Measurements from ENCODE around the gene NEB.

The NEB gene

DNA sequence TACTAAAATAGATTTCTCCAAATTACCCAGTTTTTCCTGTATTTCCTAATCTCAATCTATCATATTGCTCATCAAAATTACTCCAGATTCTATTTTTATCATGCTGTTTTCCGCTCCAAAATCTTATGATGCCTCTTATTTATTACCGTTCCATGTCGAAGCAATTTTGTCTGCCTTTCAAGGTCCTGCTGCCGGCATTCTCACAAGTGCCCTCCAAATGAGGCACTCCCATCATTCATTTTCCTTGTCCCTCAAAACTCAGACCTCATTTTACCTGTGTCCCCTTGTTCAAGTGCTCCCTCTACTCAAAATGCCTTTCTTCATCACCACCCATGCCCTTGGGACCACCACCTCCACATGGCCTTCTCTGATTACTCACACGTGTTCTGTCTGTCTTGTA, 13.1 kb downstream of the NEB start:
- H3K36me3 ChIP-seq, result no peaks in the 10 kb centered on the region
- H3K27me3 ChIP-seq, result no peaks in the 10 kb centered on the region
- TF ChIP-seq, protein P1, sequence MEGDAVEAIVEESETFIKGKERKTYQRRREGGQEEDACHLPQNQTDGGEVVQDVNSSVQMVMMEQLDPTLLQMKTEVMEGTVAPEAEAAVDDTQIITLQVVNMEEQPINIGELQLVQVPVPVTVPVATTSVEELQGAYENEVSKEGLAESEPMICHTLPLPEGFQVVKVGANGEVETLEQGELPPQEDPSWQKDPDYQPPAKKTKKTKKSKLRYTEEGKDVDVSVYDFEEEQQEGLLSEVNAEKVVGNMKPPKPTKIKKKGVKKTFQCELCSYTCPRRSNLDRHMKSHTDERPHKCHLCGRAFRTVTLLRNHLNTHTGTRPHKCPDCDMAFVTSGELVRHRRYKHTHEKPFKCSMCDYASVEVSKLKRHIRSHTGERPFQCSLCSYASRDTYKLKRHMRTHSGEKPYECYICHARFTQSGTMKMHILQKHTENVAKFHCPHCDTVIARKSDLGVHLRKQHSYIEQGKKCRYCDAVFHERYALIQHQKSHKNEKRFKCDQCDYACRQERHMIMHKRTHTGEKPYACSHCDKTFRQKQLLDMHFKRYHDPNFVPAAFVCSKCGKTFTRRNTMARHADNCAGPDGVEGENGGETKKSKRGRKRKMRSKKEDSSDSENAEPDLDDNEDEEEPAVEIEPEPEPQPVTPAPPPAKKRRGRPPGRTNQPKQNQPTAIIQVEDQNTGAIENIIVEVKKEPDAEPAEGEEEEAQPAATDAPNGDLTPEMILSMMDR (IDR thresholded peaks at IDR 0.05), result no peak
- H3K4me3 ChIP-seq (ENCODE audit: low read depth in 1 of 2, low read length in 1 of 2), result no peak overlapping the region
- H3K9me3 ChIP-seq, result no peaks in the 10 kb centered on the region
- H3K4me1 ChIP-seq (ENCODE audit: control insufficient read depth in 1 of 2, insufficient read depth in 1 of 2, low read depth in 1 of 2, low read length in 1 of 2), result no peaks in the 10 kb centered on the region
- no peak overlapping the region for H3K27ac ChIP-seq

DNA sequence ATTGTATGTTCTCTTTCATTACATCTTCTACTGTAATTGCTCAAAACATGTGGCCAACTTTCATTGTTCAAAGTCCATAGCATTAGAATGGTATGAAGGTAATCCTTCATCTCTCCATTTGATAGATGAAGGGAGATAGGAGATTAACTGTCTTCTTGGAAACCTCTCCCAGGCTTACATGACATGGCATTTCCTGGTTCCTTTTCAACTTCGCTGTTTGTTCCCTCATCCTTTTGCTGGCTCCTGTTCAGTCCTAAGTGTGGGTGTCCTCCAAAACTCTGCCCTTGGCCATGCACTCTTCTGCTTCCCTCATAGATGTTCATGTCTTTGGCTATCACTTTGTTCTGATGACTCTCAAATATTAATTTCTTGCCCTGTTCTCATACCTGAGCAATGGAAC, 13.8 kb downstream of the NEB start:
- no peaks in the 10 kb centered on the region for H3K27me3 ChIP-seq
- H3K9me3 ChIP-seq, result no peaks in the 10 kb centered on the region
- H3K4me3 ChIP-seq (ENCODE audit: low read depth in 1 of 2, low read length in 1 of 2), result no peak overlapping the region
- no peak overlapping the region for H3K27ac ChIP-seq
- TF ChIP-seq, protein P1 (IDR thresholded peaks at IDR 0.05), result no peak
- no peaks in the 10 kb centered on the region for H3K4me1 ChIP-seq (ENCODE audit: control insufficient read depth in 1 of 2, insufficient read depth in 1 of 2, low read depth in 1 of 2, low read length in 1 of 2)
- no peaks in the 10 kb centered on the region for H3K36me3 ChIP-seq

DNA sequence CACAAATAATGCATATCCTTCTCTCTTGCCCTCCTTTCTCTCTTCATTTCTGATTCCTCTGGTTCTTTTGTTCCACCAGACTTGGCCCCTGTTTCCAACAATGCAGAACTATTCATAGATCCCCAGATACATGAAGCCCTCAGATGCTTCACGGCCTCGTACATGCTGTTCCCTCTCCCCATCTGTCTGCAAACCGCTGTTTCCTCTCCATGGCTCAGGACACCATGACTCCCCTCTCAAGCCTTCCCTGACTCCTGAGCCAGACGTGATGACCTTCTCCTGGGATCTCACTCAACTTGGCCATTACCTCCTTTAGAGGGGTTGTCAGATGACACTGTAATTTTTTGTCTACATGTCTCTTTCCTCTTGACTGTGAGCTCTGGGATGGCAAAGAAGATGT, 15.5 kb downstream of the NEB start:
- no peaks in the 10 kb centered on the region for H3K36me3 ChIP-seq
- H3K9me3 ChIP-seq, result no peaks in the 10 kb centered on the region
- TF ChIP-seq, protein P1 (IDR thresholded peaks at IDR 0.05), result no peak
- no peak overlapping the region for H3K4me3 ChIP-seq (ENCODE audit: low read depth in 1 of 2, low read length in 1 of 2)
- H3K27me3 ChIP-seq, result no peaks in the 10 kb centered on the region
- no peaks in the 10 kb centered on the region for H3K4me1 ChIP-seq (ENCODE audit: control insufficient read depth in 1 of 2, insufficient read depth in 1 of 2, low read depth in 1 of 2, low read length in 1 of 2)
- no peak overlapping the region for H3K27ac ChIP-seq

DNA sequence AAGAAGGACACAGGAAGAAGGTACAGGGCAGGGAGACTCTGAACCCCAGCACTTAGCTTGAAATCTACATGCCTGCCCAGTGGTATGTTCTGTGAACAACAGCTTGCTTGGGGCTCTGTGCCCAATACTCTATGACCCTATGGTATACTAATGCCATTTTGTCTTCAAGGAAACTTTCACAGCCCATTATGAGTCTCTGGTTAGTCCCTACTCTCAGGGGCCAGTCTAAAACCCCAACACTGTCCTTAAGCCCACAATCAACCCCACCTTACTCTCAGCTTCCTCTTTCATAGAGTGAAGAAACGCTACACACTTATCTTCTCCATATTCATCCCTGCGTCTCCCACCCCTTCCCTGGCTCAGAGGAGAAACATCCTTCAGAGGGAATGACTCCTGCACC, 16.0 kb downstream of the NEB start:
- Histone ChIP-seq H3K4me3 (ENCODE audit: low read depth in 1 of 2, low read length in 1 of 2) (no peak overlapping the region), H3K9me3 (no peaks in the 10 kb centered on the region), H3K36me3 (no peaks in the 10 kb centered on the region), H3K27ac (no peak overlapping the region), H3K27me3 (no peaks in the 10 kb centered on the region), H3K4me1 (ENCODE audit: control insufficient read depth in 1 of 2, insufficient read depth in 1 of 2, low read depth in 1 of 2, low read length in 1 of 2) (no peaks in the 10 kb centered on the region)
- TF ChIP-seq, protein P1 (IDR thresholded peaks at IDR 0.05), result no peak

DNA sequence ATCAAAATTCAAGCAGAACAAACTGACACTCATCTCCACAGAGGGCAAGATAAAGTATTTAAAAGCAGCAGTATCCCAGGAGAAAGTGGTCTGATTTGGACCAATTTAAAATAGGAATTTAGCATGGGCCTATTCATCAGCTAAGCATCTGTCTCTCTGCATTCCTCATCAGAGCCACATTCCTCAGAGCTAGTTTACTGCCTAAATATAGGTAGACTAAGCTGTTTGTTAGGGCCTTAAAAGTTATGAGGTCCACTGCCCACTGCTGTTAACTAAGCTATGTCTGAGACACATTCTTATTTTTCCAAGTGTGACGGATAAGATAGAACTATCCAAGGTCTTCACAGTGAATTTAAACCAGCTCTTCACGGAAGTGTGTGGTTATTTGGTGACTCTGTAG, 17.6 kb downstream of the NEB start:
- no peaks in the 10 kb centered on the region for H3K36me3 ChIP-seq
- no peak overlapping the region for H3K27ac ChIP-seq
- TF ChIP-seq, protein P1 (IDR thresholded peaks at IDR 0.05), result no peak
- no peak overlapping the region for H3K4me3 ChIP-seq (ENCODE audit: low read depth in 1 of 2, low read length in 1 of 2)
- H3K4me1 ChIP-seq (ENCODE audit: control insufficient read depth in 1 of 2, insufficient read depth in 1 of 2, low read depth in 1 of 2, low read length in 1 of 2), result no peaks in the 10 kb centered on the region
- H3K9me3 ChIP-seq, result no peaks in the 10 kb centered on the region
- no peaks in the 10 kb centered on the region for H3K27me3 ChIP-seq

DNA sequence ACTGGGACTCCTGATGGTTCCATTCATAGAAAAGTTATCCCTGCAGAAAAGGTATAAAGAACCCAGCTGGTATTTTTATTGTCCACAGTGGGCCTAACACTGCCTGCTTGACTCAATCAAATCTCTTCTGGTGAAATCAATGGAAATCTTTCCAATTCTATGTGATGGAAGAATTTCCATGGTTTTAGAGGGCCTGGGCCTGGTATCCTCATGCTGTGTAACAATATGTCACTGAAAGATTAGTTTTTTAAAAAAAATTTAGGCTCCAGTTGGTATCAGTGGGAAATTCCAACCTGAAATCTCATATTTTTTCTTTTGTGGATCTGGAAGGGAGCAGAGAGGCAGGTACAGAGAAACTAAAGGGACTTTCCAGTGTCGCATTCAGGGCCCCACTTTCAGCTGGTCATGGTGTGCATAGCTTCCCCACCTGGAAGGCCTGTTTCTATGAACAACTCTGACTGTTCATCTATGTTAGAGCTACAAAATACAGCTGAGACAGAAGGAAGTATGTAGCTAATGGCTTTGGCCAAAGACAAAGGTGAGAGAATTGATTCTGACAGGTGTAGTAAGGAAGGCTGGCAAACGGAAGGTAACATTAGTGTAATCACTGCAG, 20.9 kb downstream of the NEB start:
- Histone ChIP-seq H3K4me1 (ENCODE audit: control insufficient read depth in 1 of 2, insufficient read depth in 1 of 2, low read depth in 1 of 2, low read length in 1 of 2) (peaks cover 14 to 20% of the 10 kb centered on the region in 2 experiments), H3K27me3 (no peaks in the 10 kb centered on the region), H3K4me3 (ENCODE audit: low read depth in 1 of 2, low read length in 1 of 2) (no peak overlapping the region), H3K9me3 (no peaks in the 10 kb centered on the region), H3K36me3 (no peaks in the 10 kb centered on the region), H3K27ac (no peak overlapping the region)
- TF ChIP-seq, protein P1 (IDR thresholded peaks at IDR 0.05), result no peak
